GM12873 (cell line): Measurements from ENCODE around the gene MIGA2.

Experiments used
- TF ChIP-seq, protein P1 (sequence below): IDR thresholded peaks from 2 replicates; pipeline ENCODE4 v1.5.1; 2012; ENCODE audit warnings: low read depth, mild to moderate bottlenecking, moderate library complexity, low read length, control low read depth; ENCODE audit not compliant: insufficient read depth; ENCODE audit errors: missing control alignments

MIGA2 gene

DNA sequence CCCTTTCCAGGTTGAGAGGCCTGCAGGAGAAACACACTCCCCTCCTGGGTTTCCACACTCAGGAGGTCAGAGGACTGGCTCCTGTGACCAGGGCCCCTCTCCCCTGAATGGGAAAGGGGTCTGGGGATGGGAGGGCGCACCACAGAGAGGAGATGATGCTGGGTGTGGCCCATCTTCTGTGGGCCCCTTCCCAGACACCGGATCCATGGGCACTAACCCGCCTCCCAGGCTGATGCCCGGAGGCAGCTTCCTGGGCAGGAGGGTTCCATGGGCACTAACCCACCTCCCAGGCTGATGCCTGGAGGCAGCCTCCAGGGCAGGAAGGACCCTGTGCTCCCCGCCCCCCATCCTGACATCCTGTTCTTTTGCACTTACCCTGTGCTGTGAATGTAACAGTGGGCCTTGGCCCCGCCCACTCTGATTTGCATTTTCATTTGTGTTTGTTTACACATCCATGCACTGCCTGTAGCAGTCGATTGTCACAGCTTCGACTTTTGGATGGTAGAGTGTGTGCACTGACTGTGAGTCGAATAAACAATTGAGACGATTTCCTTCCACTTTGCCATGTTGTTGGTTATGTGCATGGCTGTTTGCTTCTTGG, 35.2 kb downstream of the MIGA2 start:
- TF ChIP-seq, protein P1, sequence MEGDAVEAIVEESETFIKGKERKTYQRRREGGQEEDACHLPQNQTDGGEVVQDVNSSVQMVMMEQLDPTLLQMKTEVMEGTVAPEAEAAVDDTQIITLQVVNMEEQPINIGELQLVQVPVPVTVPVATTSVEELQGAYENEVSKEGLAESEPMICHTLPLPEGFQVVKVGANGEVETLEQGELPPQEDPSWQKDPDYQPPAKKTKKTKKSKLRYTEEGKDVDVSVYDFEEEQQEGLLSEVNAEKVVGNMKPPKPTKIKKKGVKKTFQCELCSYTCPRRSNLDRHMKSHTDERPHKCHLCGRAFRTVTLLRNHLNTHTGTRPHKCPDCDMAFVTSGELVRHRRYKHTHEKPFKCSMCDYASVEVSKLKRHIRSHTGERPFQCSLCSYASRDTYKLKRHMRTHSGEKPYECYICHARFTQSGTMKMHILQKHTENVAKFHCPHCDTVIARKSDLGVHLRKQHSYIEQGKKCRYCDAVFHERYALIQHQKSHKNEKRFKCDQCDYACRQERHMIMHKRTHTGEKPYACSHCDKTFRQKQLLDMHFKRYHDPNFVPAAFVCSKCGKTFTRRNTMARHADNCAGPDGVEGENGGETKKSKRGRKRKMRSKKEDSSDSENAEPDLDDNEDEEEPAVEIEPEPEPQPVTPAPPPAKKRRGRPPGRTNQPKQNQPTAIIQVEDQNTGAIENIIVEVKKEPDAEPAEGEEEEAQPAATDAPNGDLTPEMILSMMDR = no peak

DNA sequence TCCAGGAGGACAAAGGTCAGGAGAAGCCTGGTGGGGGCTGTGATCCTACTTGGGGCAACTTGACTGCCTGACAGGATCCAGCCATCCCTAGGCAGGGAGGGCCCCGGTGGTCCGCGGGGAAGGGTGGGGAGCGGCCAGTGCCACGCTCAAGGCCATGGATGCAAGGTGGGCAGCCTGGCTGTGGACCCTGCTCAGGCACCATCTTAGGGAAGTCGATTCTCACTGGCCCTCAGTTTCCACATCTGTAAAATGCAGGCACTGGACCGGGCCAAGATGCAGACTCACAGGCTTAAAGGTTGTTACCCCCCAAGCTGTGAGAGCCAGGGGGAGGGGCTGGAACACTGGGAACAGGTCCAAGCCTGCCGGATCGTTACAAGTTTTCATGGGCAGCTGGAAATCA, 35.7 kb downstream of the MIGA2 start:
- TF ChIP-seq, protein P1 = no peak

DNA sequence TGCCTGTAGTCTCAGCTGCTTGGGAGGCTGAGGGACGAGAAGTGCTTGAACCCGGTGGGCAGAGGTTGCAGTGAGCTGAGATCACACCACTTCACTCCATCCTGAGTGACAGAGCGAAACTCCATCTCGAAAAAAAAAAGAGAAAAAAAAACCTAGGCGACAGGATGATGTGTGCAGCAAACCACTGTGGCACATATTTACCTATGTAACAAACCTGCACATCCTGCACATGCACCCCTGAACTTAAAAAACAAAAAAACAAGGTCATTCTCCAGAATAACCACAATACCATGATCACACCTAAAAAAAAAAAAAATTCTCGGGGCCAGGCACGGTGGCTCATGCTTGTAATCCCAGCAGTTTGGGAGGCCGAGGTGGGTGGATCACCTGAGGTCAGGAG, 37.0 kb downstream of the MIGA2 start:
- TF ChIP-seq, protein P1 = no peak

DNA sequence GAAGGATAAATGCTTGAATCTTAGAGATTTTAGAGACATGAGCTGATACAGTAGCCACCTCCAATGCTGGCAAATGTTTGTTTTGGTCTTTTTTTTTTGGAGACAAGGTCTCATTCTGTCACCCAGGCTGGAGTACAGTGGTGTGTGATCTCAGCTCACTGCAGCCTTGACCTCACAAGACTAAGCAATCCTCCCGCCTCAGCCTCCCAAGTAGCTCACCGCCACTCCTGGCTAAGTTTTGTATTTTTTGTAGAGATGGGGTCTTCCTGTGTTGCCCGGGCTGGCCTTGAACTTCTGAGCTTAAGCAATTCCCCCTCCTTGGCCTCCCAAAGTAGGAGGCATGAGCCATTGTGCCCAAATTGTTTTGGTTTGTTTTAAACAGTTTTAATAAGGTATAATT, 37.7 kb downstream of the MIGA2 start:
- TF ChIP-seq, protein P1 = no peak

DNA sequence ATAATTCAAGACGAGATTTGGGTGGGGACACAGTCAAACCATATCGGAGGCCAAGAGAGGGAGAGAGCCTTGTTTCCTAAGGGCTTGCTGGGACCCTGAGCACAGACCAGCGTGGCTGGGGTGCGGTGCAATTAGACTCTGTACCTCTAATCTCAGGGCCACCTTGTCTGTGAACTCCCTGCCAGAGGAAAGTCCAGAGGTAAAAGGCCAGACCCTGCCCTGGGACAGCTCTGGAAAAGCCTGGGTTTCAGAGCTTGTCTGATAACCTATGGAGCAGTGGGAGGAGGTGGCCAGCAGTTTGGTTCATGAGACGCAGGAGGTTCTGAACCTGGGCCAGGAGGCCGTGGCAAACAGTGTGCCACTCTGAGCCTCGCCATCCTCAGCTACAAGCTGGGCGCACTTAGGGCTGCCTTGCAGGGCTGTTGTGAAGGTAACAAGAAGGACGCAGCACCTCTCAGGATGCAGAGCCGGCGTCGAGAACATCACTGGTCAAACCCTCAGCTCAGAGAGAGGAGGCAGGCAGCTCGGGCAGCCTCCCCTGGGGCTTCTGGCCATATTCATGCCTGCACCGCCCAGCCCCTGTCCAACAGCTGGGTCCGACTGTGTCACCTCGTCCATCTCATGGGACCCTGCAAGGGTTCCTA, 39.7 kb downstream of the MIGA2 start:
- TF ChIP-seq, protein P1 = no peak

DNA sequence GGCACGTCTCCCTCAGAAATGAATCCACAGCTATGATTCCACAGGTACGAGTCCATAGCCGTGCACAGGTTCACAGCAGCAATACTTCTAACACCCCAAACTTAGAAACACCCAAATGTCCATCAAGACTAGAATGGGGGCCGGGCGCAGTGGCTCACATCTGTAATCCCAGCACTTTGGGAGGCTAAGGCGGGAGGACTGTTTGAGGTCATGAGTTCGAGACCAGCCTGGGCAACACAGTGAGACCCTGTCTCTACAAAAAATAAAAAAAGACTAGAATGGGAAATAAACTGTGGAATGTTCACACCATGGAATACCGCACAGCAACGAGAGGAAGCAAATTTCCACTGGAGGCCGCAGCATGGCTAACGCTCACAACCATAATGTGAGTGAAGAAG, 40.2 kb downstream of the MIGA2 start:
- TF ChIP-seq, protein P1 = no peak

DNA sequence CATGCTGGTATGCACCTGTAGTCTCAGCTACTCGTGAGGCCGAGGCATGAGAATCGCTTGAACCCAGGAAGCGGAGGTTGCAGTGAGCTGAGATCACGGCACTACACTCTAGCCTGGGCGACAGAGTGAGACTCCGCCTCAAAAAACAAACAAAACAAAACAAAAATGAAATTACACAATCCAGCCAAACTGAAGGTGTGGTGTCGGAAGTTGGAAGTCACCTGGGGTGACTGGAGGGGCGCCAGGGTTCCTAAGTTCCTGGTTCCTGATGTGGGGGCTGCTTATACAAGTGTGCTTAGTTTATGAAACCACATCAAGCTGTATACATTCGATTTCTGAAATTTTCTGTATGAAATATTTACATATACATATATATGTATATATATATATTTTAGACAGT, 40.8 kb downstream of the MIGA2 start:
- TF ChIP-seq, protein P1 = no peak
